BJ (cell line): ENCODE results near the gene TPPP2. TPM values are rescaled to one million over a fixed set of nuclear protein-coding genes. Genes with fewer than 3 reads are reported as not detected.
A peak's percentile ranks its signal among the peaks of the same experiment; 100 is the strongest.

Source experiments
- CTCF ChIA-PET: fragments of 350-600 bp; formaldehyde crosslinking; extraction: SDS; loops from one replicate; lab custom pipeline; 2021; ENCODE audit warnings: antibody characterized with exemption, inconsistent platforms; lab: Yijun Ruan, JAX
- POLR2A ChIA-PET: fragments of 300-600 bp; sonication (Branson Sonifier 250); formaldehyde crosslinking; extraction: SDS; loops from one replicate; lab custom pipeline; 2021; ENCODE audit warnings: antibody characterized with exemption; lab: Charles Lee
- DNase-seq: peaks from one replicate; pipeline ENCODE4 v3.0.0-alpha.2; 2011; ENCODE audit warnings: low read depth
- H3K27me3 ChIP-seq: 2 replicates; pipeline ENCODE4 v1.6.0; 2011; ENCODE audit warnings: low read length; ENCODE audit not compliant: control insufficient read depth, insufficient read depth
- H3K36me3 ChIP-seq: 2 replicates; pipeline ENCODE4 v1.5.1; 2011; ENCODE audit warnings: low read length; ENCODE audit not compliant: control insufficient read depth, insufficient read depth
- H3K4me3 ChIP-seq: 2 replicates; pipeline ENCODE4 v1.5.1; 2011; ENCODE audit warnings: low read depth, mild to moderate bottlenecking, control low read depth, low read length
- CTCF ChIP-seq: IDR thresholded peaks from 2 replicates; pipeline ENCODE4 v1.5.1; 2011; ENCODE audit warnings: low read depth, mild to moderate bottlenecking, control low read depth, inconsistent platforms, low read length, moderate library complexity; ENCODE audit not compliant: insufficient read depth
- polyA plus RNA-seq: library from polyadenylated mRNA; depleted of rRNA; stranded (reverse); fragments of >200 nt; gene quantifications from 2 replicates; pipeline ENCODE4 v1.2.3, GENCODE V29; 2011

The TPPP2 gene
- polyA plus RNA-seq, 1 experiment: not detected

GRCh38 chr14:20988717-20989470 lies 41.1 kb upstream of the TPPP2 start:
- CTCF ChIA-PET: interaction anchor here (2.4 to 4.3 kb wide), 2 partner anchors 17 to 104 kb away, joined by 11 to 37 read pairs; no protein-coding TSS in a partner anchor
- Histone ChIP-seq H3K36me3 (no peaks in the 10 kb centered on the region; the same call in 1 of the 2 replicates), H3K27me3 (no peaks in the 10 kb centered on the region), H3K4me3 (peak overlapping the region; percentile 24)
- no peak for DNase-seq
- TF ChIP-seq CTCF: no peak
- POLR2A ChIA-PET: no interaction called here

- Histone ChIP-seq H3K36me3 (peaks cover 3% of the 10 kb centered on the region; the same call in 1 of the 2 replicates), H3K27me3 (no peaks in the 10 kb centered on the region), H3K4me3 (peak overlapping the region; percentile 24)
- no peak for TF ChIP-seq CTCF
- ChIA-PET POLR2A (no interaction called here), CTCF (interaction anchor here (4.3 kb wide), 1 partner anchor 18 kb away, joined by 37 read pairs; no protein-coding TSS in a partner anchor)
- DNase-seq: no peak
Measured at GRCh38 chr14:20989471-20989786, 40.6 kb upstream of the TPPP2 start.

- DNase-seq: peak; percentile 94
- CTCF ChIA-PET: interaction anchor here (1.3 kb wide), 1 partner anchor 103 kb away, joined by 5 read pairs; no protein-coding TSS in a partner anchor
- peaks cover 3% of the 10 kb centered on the region; the same call in 1 of the 2 replicates for H3K36me3 ChIP-seq
- peak within 1 kb of the TSS; percentile 91 for H3K4me3 ChIP-seq
- H3K27me3 ChIP-seq: no peaks in the 10 kb centered on the region
- peak; percentile 48 for TF ChIP-seq CTCF
- POLR2A ChIA-PET: no interaction called here
Measured at GRCh38 chr14:20989787-20990600, 40.0 kb upstream of the TPPP2 start, which contains the start of gene METTL17. METTL17 (plus strand) TSS chr14:20989980; CDS start chr14:20990003, 23 bp downstream.

GRCh38 chr14:20996521-20996920 lies 33.5 kb upstream of the TPPP2 start:
- Histone ChIP-seq H3K4me3 (no peak overlapping the region), H3K27me3 (no peaks in the 10 kb centered on the region), H3K36me3 (peaks cover 15% of the 10 kb centered on the region)
- DNase-seq: no peak
- POLR2A ChIA-PET: no interaction called here
- no peak for TF ChIP-seq CTCF
- CTCF ChIA-PET: interaction anchor here (1.7 to 3.3 kb wide), 4 partner anchors 18 to 108 kb away, joined by 4 to 20 read pairs (median 12); no protein-coding TSS in a partner anchor

GRCh38 chr14:20997115-20997514 lies 32.9 kb upstream of the TPPP2 start:
- no peak for TF ChIP-seq CTCF
- ChIA-PET CTCF (interaction anchor here (1.4 to 3.3 kb wide), 5 partner anchors 9 to 95 kb away, joined by 3 to 24 read pairs (median 16); no protein-coding TSS in a partner anchor), POLR2A (no interaction called here)
- H3K27me3 ChIP-seq: no peaks in the 10 kb centered on the region
- H3K4me3 ChIP-seq: no peak overlapping the region
- no peak for DNase-seq
- H3K36me3 ChIP-seq: peaks cover 15% of the 10 kb centered on the region
